H1 (cell line): ENCODE measurements around the gene GNB1L. TPM values are rescaled to one million over a fixed set of nuclear protein-coding genes. Genes with fewer than 3 reads are reported as not detected.

ENCODE experiments used
- CTCF ChIA-PET: fragments of 300-600 bp; sonication (Branson Sonifier 250); formaldehyde crosslinking; loops from one replicate; lab custom pipeline; 2021; ENCODE audit not compliant: partially characterized antibody; lab: Charles Lee
- POLR2A ChIA-PET: fragments of 300-600 bp; sonication (Branson Sonifier 250); formaldehyde crosslinking; loops from one replicate; lab custom pipeline; 2021; ENCODE audit warnings: inconsistent platforms; ENCODE audit not compliant: partially characterized antibody; lab: Charles Lee
- DNase-seq, 2 experiments: peaks; one replicate each; pipeline versions ENCODE4 v3.0.0 to v3.0.0-alpha.2; 2010 to 2022; ENCODE audit warnings: low spot score in 2 of 2, low read depth in 1 of 2, mixed read lengths in 1 of 2
- FAIRE-seq: peaks from 2 replicates; lab custom pipeline; 2011; peaks lifted over from hg19 to GRCh38; lab: Jason Lieb, UNC
- H2AFZ ChIP-seq: 2 replicates; pipeline ENCODE4 v1.8.1; 2012; ENCODE audit warnings: low read length, inconsistent platforms
- H2AK5ac ChIP-seq: 2 replicates; pipeline ENCODE4 v1.6.1; 2013; ENCODE audit warnings: low read depth, low read length
- H2BK120ac ChIP-seq: replicated peaks from 2 replicates; pipeline ENCODE3; 2013; ENCODE audit warnings: low read depth, low read length, inconsistent platforms
- H2BK12ac ChIP-seq: 2 replicates; pipeline ENCODE4 v1.6.1; 2013; ENCODE audit warnings: low read depth, low read length
- H2BK15ac ChIP-seq: 2 replicates; pipeline ENCODE4 v1.6.1; 2013; ENCODE audit warnings: low read length
- H2BK20ac ChIP-seq: 2 replicates; pipeline ENCODE4 v1.6.1; 2013; ENCODE audit warnings: low read length
- H2BK5ac ChIP-seq: 2 replicates; pipeline ENCODE4 v1.6.1; 2013; ENCODE audit warnings: low read depth, low read length
- H3K14ac ChIP-seq: 2 replicates; pipeline ENCODE4 v1.6.1; 2013; ENCODE audit warnings: inconsistent platforms; ENCODE audit not compliant: insufficient read length
- H3K18ac ChIP-seq: 2 replicates; pipeline ENCODE4 v1.6.1; 2013; ENCODE audit warnings: low read length; ENCODE audit errors: extremely low read depth
- H3K23ac ChIP-seq: 2 replicates; pipeline ENCODE4 v1.6.1; 2013; ENCODE audit warnings: inconsistent platforms; ENCODE audit not compliant: insufficient read length
- H3K23me2 ChIP-seq: 2 replicates; pipeline ENCODE4 v1.6.1; 2013; ENCODE audit warnings: low read depth, low read length
- H3K27ac ChIP-seq: 2 replicates; pipeline ENCODE4 v1.6.1; 2011; ENCODE audit warnings: low read depth, low read length, inconsistent platforms
- H3K27me3 ChIP-seq, 4 experiments: replicated peaks in 1 of 4; 1 replicate in 1 of 4; 2 replicates in 3 of 4; pipeline versions ENCODE4 v1.6.1 to v1.8.1; 2011 to 2013; ENCODE audit warnings: low read length in 3 of 4, mild to moderate bottlenecking in 3 of 4, inconsistent platforms in 2 of 4, mixed read lengths in 2 of 4, moderate library complexity in 1 of 4; ENCODE audit not compliant: control insufficient read depth in 3 of 4, insufficient read depth in 3 of 4; ENCODE audit errors: extremely low read depth in 1 of 4
- H3K36me3 ChIP-seq, 4 experiments: 2 replicates each; pipeline versions ENCODE4 v1.6.1 to v1.8.1; 2011 to 2013; ENCODE audit warnings: mild to moderate bottlenecking in 4 of 4, low read length in 3 of 4, moderate library complexity in 2 of 4, control low read depth in 1 of 4, inconsistent platforms in 1 of 4; ENCODE audit not compliant: insufficient read depth in 4 of 4, control insufficient read depth in 2 of 4
- H3K4ac ChIP-seq: replicated peaks from 2 replicates; pipeline ENCODE3; 2013; ENCODE audit warnings: low read length, low read depth, mixed read lengths, inconsistent platforms; ENCODE audit not compliant: insufficient read length
- H3K4me1 ChIP-seq, 4 experiments: replicated peaks in 1 of 4; 1 replicate in 1 of 4; 2 replicates in 3 of 4; pipeline versions ENCODE4 v1.6.1 to v1.8.1; 2011 to 2013; ENCODE audit warnings: low read length in 3 of 4, inconsistent platforms in 2 of 4, mixed read lengths in 1 of 4; ENCODE audit not compliant: insufficient read depth in 4 of 4, control insufficient read depth in 3 of 4
- H3K4me2 ChIP-seq, 2 experiments: 2 replicates each; pipeline versions ENCODE4 v1.6.1 to v1.8.1; 2011 to 2013; ENCODE audit warnings: low read depth in 2 of 2, low read length in 2 of 2, control low read depth in 1 of 2, inconsistent platforms in 1 of 2, mild to moderate bottlenecking in 1 of 2; ENCODE audit not compliant: insufficient read depth in 1 of 2
- H3K4me3 ChIP-seq, 4 experiments: fragments of 200-600, 300-600 bp in 1 of 4; sonication (generic), shearing (Covaris generic), sonication (Bioruptor Twin) in 1 of 4; 2 replicates each; pipeline versions ENCODE4 v1.5.1 to v1.8.1; 2011 to 2016; ENCODE audit warnings: low read length in 4 of 4, low read depth in 3 of 4, control low read depth in 2 of 4, inconsistent platforms in 2 of 4, mild to moderate bottlenecking in 2 of 4, mixed read lengths in 1 of 4, moderate library complexity in 1 of 4; ENCODE audit not compliant: insufficient read depth in 2 of 4; ENCODE audit errors: extremely low read depth in 1 of 4
- H3K56ac ChIP-seq: replicated peaks from 2 replicates; pipeline ENCODE3; 2013; ENCODE audit warnings: low read depth, mild to moderate bottlenecking, mixed read lengths, low read length, inconsistent platforms; ENCODE audit not compliant: insufficient read length
- H3K79me1 ChIP-seq: 2 replicates; pipeline ENCODE4 v1.6.1; 2013; ENCODE audit warnings: low read depth, low read length, control low read depth
- H3K79me2 ChIP-seq, 2 experiments: 2 replicates each; pipeline versions ENCODE4 v1.6.1 to v1.8.1; 2012 to 2013; ENCODE audit warnings: low read length in 2 of 2, mild to moderate bottlenecking in 2 of 2, inconsistent platforms in 1 of 2; ENCODE audit not compliant: insufficient read depth in 2 of 2, control insufficient read depth in 1 of 2
- H3K9ac ChIP-seq, 4 experiments: replicated peaks in 1 of 4; 1 replicate in 1 of 4; 2 replicates in 3 of 4; pipeline versions ENCODE4 v1.6.1 to v1.8.1; 2011 to 2013; ENCODE audit warnings: low read depth in 3 of 4, low read length in 3 of 4, control low read depth in 2 of 4, mild to moderate bottlenecking in 2 of 4, moderate library complexity in 2 of 4, inconsistent platforms in 1 of 4; ENCODE audit errors: extremely low read depth in 1 of 4
- H3K9me3 ChIP-seq, 2 experiments: 2 replicates each; pipeline versions ENCODE4 v1.6.1 to v1.8.1; 2012 to 2013; ENCODE audit warnings: mild to moderate bottlenecking in 2 of 2, moderate library complexity in 2 of 2, control low read depth in 1 of 2, inconsistent platforms in 1 of 2, low read depth in 1 of 2, low read length in 1 of 2, mixed read lengths in 1 of 2; ENCODE audit not compliant: insufficient read depth in 2 of 2
- H4K20me1 ChIP-seq, 2 experiments: replicated peaks in 1 of 2; 2 replicates each; pipeline versions ENCODE3 to v1.8.1; 2011 to 2013; ENCODE audit warnings: inconsistent platforms in 2 of 2, low read length in 2 of 2, mild to moderate bottlenecking in 1 of 2; ENCODE audit not compliant: insufficient read depth in 2 of 2, control insufficient read depth in 1 of 2
- H4K5ac ChIP-seq: 2 replicates; pipeline ENCODE4 v1.6.1; 2013; ENCODE audit warnings: low read length, low read depth, mixed read lengths, inconsistent platforms; ENCODE audit not compliant: insufficient read length
- H4K8ac ChIP-seq: 2 replicates; pipeline ENCODE4 v1.8.0; 2013; ENCODE audit warnings: mild to moderate bottlenecking, moderate library complexity, low read length, inconsistent platforms; ENCODE audit not compliant: insufficient read depth; ENCODE audit errors: extremely low read depth
- H4K91ac ChIP-seq: replicated peaks from 2 replicates; pipeline ENCODE3; 2013; ENCODE audit warnings: low read length, mixed read lengths, inconsistent platforms; ENCODE audit not compliant: insufficient read length
- CEBPB ChIP-seq: IDR thresholded peaks from 2 replicates; pipeline ENCODE4 v1.6.1; 2012; ENCODE audit warnings: low read depth, low read length
- RAD21 ChIP-seq, 2 experiments: IDR thresholded peaks in 1 of 2; conservative IDR thresholded peaks in 1 of 2; 2 replicates each; pipeline ENCODE4 v1.6.1; 2011; ENCODE audit warnings: low read depth in 2 of 2, low read length in 2 of 2, improper control_type of control experiment in 1 of 2, inconsistent platforms in 1 of 2, mild to moderate bottlenecking in 1 of 2, moderate library complexity in 1 of 2
- SP2 ChIP-seq: IDR thresholded peaks from 2 replicates; pipeline ENCODE4 v1.6.1; 2012; ENCODE audit warnings: mild to moderate bottlenecking, low read length, inconsistent platforms
- WGBS, 2 experiments: shearing (Covaris generic) in 1 of 2; methylation state at CpG; one replicate each; pipeline versions ENCODE4 v1.1.6 to v1.1.7; 2013 to 2015; ENCODE audit warnings: low lambda C conversion rate in 2 of 2, mixed read lengths in 2 of 2, inconsistent platforms in 1 of 2, low coverage in 1 of 2, missing lambda C conversion rate in 1 of 2; ENCODE audit not compliant: insufficient replicate concordance in 2 of 2, insufficient coverage in 1 of 2, insufficient read length in 1 of 2; ENCODE audit errors: extremely low coverage in 1 of 2, missing lambda C conversion rate in 1 of 2; 5-methylcytosine and 5-hydroxymethylcytosine counted together
- polyA plus RNA-seq, 7 experiments: library from polyadenylated mRNA; depleted of rRNA in 3 of 7; stranded (reverse) in 5 of 7; unstranded in 2 of 7; fragments of >200 nt in 5 of 7; fragments of 200-250 nt in 2 of 7; gene quantifications; 1 replicate in 5 of 7; 2 replicates in 1 of 7; 4 replicates in 1 of 7; pipeline versions ENCODE4 v1.2.1 to v1.2.3, GENCODE V29; 2011 to 2013; ENCODE audit warnings: missing spikeins in 2 of 7, mixed read lengths in 2 of 7
- total RNA-seq: library from RNA; stranded (reverse); fragmentation: NEBNext Ultra II Directional; extraction: Animal tissue kit (Norgen Biotek cat#: 25700); gene quantifications from 2 replicates; pipeline ENCODE4 v1.2.1, GENCODE V29; 2021

GNB1L gene
- total and polyA plus RNA-seq, 2 of the 8 experiments (the other 6 are each of a cell fraction or from before 2014, with no cell fraction given), result 14.0 to 15.6 TPM

DNA sequence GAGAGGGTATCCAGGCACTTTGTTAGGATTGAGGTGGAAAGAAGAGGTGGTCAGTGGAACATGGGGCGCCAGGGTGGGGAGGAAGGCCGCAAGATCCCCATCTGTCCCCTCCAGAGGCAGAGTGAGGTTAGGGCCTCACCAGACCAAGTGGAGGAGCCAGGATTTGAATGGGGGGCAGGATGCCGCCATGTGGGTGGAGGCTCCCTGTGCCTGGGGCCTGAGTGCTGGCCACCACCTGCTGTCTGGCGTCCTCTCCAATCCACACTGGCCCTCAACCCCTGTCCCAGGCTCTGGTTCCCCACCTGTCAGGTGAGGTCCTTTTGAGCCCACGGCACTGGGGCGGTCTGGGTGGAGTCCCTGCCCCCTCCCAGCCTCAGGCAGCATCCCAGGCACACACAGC is 111.6 kb downstream of the GNB1L start:
- TF ChIP-seq CEBPB (no peak), RAD21 (IDR thresholded peaks at IDR 0.05 in 1 of 2, conservative IDR thresholded peaks at IDR 0.05 in 1 of 2; ENCODE audit: low read depth in 2 of 2, low read length in 2 of 2) (no peak), SP2 (no peak)
- Histone ChIP-seq H2AK5ac (no peak overlapping the region), H2BK15ac (no peak overlapping the region), H3K23ac (no peak overlapping the region), H2BK12ac (0 out of 2 replicates have a peak overlapping the region, but pooled peaks have one; percentile 17), H3K9ac (no peak overlapping the region), H3K4me3 (no peak overlapping the region), H3K4me1 (peaks cover 0 to 15% (median 2%) of the 10 kb centered on the region in 4 experiments; a peak in 3 of 7 replicates), H3K18ac (no peak overlapping the region), H3K36me3 (no peaks in the 10 kb centered on the region), H3K27me3 (no peaks in the 10 kb centered on the region; a peak in 1 of 7 replicates), H3K56ac (no peak overlapping the region), H3K14ac (no peak overlapping the region), H3K79me1 (no peaks in the 10 kb centered on the region), H4K20me1 (peaks cover 0 to 1% of the 10 kb centered on the region in 2 experiments), H3K4me2 (no peak overlapping the region), H3K79me2 (no peaks in the 10 kb centered on the region), H2BK120ac (no peak overlapping the region), H2BK5ac (no peak overlapping the region), H3K27ac (no peak overlapping the region), H4K5ac (no peak overlapping the region), H2BK20ac (no peak overlapping the region), H4K91ac (no peak overlapping the region), H2AFZ (no peak overlapping the region), H4K8ac (no peak overlapping the region), H3K23me2 (no peaks in the 10 kb centered on the region; the same call in 1 of the 2 replicates), H3K9me3 (no peaks in the 10 kb centered on the region), H3K4ac (peak overlapping the region; percentile 53)
- FAIRE-seq, result no peak
- POLR2A ChIA-PET, result no interaction called here
- WGBS, 2 experiments, result 89% methylated on average over 6 of the region's 6 CpGs; no CpG with 5 or more reads in 1 of the 2 experiments
- CTCF ChIA-PET, result interaction anchor here (1.3 to 5.0 kb wide), 6 partner anchors 8 to 205 kb away, joined by 3 to 43 read pairs (median 10); no protein-coding TSS in a partner anchor
- DNase-seq, result no peak
